Ishikawa (cell line): ENCODE measurements around the gene GRIK1.

ENCODE experiments used
- CEBPB ChIP-seq: IDR thresholded peaks from 2 replicates; pipeline ENCODE4 v1.6.1; 2012
- CREB1 ChIP-seq: IDR thresholded peaks from 2 replicates; pipeline ENCODE4 v1.6.1; 2012; ENCODE audit warnings: low read depth
- EGR1 ChIP-seq: IDR thresholded peaks from 2 replicates; pipeline ENCODE4 v1.6.1; 2012
- EP300 ChIP-seq: IDR thresholded peaks from 2 replicates; pipeline ENCODE4 v1.6.1; 2012; ENCODE audit warnings: borderline replicate concordance
- FOXM1 ChIP-seq: IDR thresholded peaks from 2 replicates; pipeline ENCODE4 v1.6.1; 2012; ENCODE audit warnings: low read depth, borderline replicate concordance
- NFIC ChIP-seq: IDR thresholded peaks from 2 replicates; pipeline ENCODE4 v1.6.1; 2012
- RAD21 ChIP-seq: IDR thresholded peaks from 2 replicates; pipeline ENCODE4 v1.6.1; 2012; ENCODE audit warnings: low read depth
- TAF1 ChIP-seq: IDR thresholded peaks from 2 replicates; pipeline ENCODE4 v1.6.1; 2012; ENCODE audit warnings: low read depth, mild to moderate bottlenecking
- TCF12 ChIP-seq: IDR thresholded peaks from 2 replicates; pipeline ENCODE4 v1.6.1; 2012; ENCODE audit warnings: low read depth
- TEAD4 ChIP-seq: IDR thresholded peaks from 2 replicates; pipeline ENCODE4 v1.6.1; 2012
- YY1 ChIP-seq: IDR thresholded peaks from 2 replicates; pipeline ENCODE4 v1.6.1; 2012; ENCODE audit warnings: low read depth
- ZBTB7A ChIP-seq: IDR thresholded peaks from 2 replicates; pipeline ENCODE4 v1.6.1; 2012; ENCODE audit warnings: low read depth
- TF ChIP-seq, protein P1 (sequence below): IDR thresholded peaks from 2 replicates; pipeline ENCODE4 v1.6.1; 2012; ENCODE audit warnings: low read depth, mild to moderate bottlenecking
- TF ChIP-seq, protein P2 (sequence below): IDR thresholded peaks from 2 replicates; pipeline ENCODE4 v1.6.1; 2012
- TF ChIP-seq, protein P3 (sequence below): IDR thresholded peaks from 2 replicates; pipeline ENCODE4 v1.6.1; 2012

GRIK1 gene

GRCh38 chr21:29634418-29634817, 305.4 kb downstream of the GRIK1 start:
- TF ChIP-seq CREB1 = no peak
- no peak for TF ChIP-seq CEBPB

DNA sequence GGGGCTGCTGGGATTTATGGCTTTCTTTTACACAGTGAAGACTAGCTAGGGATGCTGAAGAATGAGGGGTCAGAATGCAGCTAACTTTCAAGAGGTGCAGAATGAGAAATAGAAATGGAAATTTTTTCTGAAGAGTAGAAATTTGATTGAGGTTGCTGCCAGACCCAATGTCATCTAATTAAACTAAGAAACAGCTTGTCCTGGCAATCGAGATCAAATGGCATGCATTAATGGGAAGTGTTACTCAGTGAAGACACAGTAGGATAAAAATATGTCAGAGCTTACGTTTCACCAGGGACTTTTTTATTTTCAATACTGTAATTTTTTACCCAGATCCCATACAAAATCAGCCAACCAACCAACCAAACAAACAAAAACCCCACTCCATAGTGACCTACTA, 306.0 kb downstream of the GRIK1 start:
- TF ChIP-seq, protein P1, sequence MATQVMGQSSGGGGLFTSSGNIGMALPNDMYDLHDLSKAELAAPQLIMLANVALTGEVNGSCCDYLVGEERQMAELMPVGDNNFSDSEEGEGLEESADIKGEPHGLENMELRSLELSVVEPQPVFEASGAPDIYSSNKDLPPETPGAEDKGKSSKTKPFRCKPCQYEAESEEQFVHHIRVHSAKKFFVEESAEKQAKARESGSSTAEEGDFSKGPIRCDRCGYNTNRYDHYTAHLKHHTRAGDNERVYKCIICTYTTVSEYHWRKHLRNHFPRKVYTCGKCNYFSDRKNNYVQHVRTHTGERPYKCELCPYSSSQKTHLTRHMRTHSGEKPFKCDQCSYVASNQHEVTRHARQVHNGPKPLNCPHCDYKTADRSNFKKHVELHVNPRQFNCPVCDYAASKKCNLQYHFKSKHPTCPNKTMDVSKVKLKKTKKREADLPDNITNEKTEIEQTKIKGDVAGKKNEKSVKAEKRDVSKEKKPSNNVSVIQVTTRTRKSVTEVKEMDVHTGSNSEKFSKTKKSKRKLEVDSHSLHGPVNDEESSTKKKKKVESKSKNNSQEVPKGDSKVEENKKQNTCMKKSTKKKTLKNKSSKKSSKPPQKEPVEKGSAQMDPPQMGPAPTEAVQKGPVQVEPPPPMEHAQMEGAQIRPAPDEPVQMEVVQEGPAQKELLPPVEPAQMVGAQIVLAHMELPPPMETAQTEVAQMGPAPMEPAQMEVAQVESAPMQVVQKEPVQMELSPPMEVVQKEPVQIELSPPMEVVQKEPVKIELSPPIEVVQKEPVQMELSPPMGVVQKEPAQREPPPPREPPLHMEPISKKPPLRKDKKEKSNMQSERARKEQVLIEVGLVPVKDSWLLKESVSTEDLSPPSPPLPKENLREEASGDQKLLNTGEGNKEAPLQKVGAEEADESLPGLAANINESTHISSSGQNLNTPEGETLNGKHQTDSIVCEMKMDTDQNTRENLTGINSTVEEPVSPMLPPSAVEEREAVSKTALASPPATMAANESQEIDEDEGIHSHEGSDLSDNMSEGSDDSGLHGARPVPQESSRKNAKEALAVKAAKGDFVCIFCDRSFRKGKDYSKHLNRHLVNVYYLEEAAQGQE = no peak
- TF ChIP-seq EGR1 = no peak
- no peak for TF ChIP-seq ZBTB7A
- no peak for TF ChIP-seq CEBPB
- TF ChIP-seq, protein P2, sequence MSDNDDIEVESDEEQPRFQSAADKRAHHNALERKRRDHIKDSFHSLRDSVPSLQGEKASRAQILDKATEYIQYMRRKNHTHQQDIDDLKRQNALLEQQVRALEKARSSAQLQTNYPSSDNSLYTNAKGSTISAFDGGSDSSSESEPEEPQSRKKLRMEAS = no peak
- TF ChIP-seq, protein P3, sequence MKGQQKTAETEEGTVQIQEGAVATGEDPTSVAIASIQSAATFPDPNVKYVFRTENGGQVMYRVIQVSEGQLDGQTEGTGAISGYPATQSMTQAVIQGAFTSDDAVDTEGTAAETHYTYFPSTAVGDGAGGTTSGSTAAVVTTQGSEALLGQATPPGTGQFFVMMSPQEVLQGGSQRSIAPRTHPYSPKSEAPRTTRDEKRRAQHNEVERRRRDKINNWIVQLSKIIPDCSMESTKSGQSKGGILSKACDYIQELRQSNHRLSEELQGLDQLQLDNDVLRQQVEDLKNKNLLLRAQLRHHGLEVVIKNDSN = no peak
- no peak for TF ChIP-seq CREB1
- no peak for TF ChIP-seq FOXM1
- TF ChIP-seq TCF12 = no peak
- no peak for TF ChIP-seq NFIC
- no peak for TF ChIP-seq TAF1
- no peak for TF ChIP-seq YY1
- TF ChIP-seq TEAD4 = no peak
- no peak for TF ChIP-seq EP300
- TF ChIP-seq RAD21 = no peak

DNA sequence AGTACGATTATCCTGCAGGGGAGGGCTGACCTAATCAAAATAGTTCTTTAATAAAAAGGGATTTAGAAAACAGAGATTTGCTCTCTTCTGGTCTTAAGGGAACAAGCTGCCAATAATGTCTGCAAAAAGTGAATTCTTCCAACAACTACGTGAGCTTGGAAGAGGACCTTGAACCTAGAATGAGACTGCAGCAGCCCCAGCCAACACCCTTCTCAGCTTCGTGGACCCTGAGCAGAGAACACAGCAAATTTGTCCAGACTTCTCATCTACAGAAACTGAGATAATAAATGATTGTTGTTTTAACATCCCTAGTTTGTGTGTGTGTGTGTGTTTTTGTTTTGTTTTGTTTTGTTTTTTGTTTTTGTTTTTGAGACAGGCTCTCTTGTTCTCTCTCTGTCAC, 309.4 kb downstream of the GRIK1 start:
- TF ChIP-seq RAD21 (no peak), YY1 (no peak), TAF1 (no peak), NFIC (no peak), EGR1 (no peak), CEBPB (no peak)
- TF ChIP-seq, protein P2 = no peak

DNA sequence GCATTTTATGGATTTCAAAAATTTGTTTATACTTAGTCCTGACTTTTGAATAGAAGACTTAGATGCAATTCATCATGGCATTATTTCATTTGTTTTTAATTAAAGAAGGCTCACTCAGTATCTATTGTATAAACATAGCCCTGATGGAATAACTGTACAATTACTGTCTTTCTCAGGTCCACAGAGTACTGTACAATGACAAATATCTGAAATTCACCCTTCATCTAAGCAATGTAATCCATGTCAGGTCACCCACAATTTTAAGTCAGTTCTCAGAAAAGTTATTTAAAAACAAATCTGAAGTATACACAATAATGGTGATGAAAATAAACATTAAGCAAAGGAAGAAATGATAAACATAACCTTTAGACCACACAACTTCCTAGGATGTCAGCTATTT, 311.9 kb downstream of the GRIK1 start:
- TF ChIP-seq ZBTB7A = no peak
- no peak for TF ChIP-seq CEBPB

DNA sequence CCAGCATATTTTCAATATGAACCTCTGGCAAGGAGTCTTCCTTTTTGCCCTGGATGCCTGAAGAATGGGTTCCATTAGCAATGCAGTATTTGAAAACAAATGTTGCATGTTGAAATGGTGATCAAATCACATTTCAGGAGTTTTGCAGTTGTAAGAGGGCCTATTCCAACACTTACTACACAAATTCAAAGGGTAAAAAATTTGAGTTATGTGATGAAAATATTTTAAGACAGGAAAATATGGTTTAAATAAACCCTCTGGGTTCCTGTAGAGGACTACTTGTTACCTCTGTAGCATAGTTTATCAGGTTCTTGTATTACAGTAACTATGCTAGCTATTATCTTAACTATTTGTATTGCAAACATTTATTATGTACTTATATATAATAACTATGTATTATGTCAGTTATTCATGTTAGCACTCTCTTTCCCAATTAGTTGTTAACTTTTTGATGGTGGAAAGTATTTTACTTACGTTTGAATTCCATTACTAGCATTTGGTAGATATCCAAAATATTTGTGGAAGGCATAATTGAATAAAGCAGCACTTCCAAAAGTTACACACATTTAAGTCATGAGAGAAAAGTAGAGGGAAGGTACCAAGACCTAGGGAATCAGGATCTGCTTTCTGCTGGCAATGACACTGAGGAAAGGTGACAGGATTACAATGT, 312.9 kb downstream of the GRIK1 start:
- TF ChIP-seq, protein P3 = no peak
- TF ChIP-seq, protein P1 = no peak
- no peak for TF ChIP-seq TAF1
- no peak for TF ChIP-seq TEAD4
- TF ChIP-seq CREB1 = no peak
- TF ChIP-seq FOXM1 = no peak
- TF ChIP-seq NFIC = no peak
- TF ChIP-seq ZBTB7A = no peak
- TF ChIP-seq YY1 = no peak
- TF ChIP-seq EP300 = no peak
- TF ChIP-seq TCF12 = no peak
- TF ChIP-seq EGR1 = no peak
- no peak for TF ChIP-seq CEBPB
- no peak for TF ChIP-seq RAD21

DNA sequence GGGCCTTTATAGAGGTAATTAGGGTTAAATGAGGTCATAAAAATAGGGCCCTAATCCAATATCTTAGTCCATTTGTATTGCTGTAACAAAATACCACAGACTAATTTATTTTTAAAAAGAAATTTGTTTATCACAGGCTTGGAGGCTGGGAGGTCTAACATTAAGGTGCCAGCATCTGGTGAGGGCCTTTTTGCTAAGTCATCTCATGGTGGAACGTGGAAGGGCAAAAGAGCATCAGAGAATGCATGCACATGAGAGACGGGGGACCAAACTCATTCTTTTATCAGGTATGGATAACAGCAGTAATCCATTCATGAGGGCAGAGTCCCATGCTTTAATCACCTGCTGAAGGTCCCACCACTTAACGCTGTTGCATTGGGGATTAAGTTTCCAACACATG, 313.8 kb downstream of the GRIK1 start:
- TF ChIP-seq TAF1 (no peak), YY1 (no peak), RAD21 (no peak), TEAD4 (no peak), TCF12 (no peak), CEBPB (no peak), CREB1 (no peak), EP300 (no peak), FOXM1 (no peak)
- TF ChIP-seq, protein P1 = no peak
